OCI-LY1 (cell line): ENCODE data around the gene IFITM5.
"Not testable (repeated sequence)": the region's sequence is repeated elsewhere in the genome, so short reads cannot be mapped to it uniquely, and the experiment has no call there.

Experiments
- H2AFZ ChIP-seq: fragments of 200-600 bp; sonication (generic), shearing (Covaris generic); 2 replicates; pipeline ENCODE4 v1.6.0; 2014; ENCODE audit warnings: antibody characterized with exemption, mild to moderate bottlenecking, low read length
- H3F3A ChIP-seq: fragments of 200-600 bp; sonication (generic), shearing (Covaris generic); 2 replicates; pipeline ENCODE4 v1.6.0; 2014; ENCODE audit warnings: mild to moderate bottlenecking, antibody characterized with exemption, low read length, moderate library complexity; ENCODE audit not compliant: insufficient read depth
- H3K27ac ChIP-seq: fragments of 200-600 bp; sonication (generic); 2 replicates; pipeline ENCODE4 v1.5.1; 2014; ENCODE audit warnings: low read length, mixed run types, mild to moderate bottlenecking, low read depth; ENCODE audit not compliant: poor library complexity, severe bottlenecking
- H3K27me3 ChIP-seq: fragments of 200-600 bp; sonication (generic); 2 replicates; pipeline ENCODE4 v1.6.0; 2014; ENCODE audit warnings: antibody characterized with exemption, mild to moderate bottlenecking, low read length, moderate library complexity; ENCODE audit not compliant: insufficient read depth
- H3K36me3 ChIP-seq: fragments of 200-600 bp; sonication (generic); 2 replicates; pipeline ENCODE4 v1.6.1; 2014; ENCODE audit warnings: mild to moderate bottlenecking, antibody characterized with exemption, low read length, moderate library complexity, mixed read lengths; ENCODE audit not compliant: insufficient read depth
- H3K4me1 ChIP-seq: fragments of 200-600 bp; sonication (generic); 2 replicates; pipeline ENCODE4 v1.5.1; 2014; ENCODE audit warnings: mild to moderate bottlenecking, low read length, moderate library complexity; ENCODE audit not compliant: insufficient read depth, severe bottlenecking
- H3K4me2 ChIP-seq: fragments of 200-600 bp; sonication (generic), shearing (Covaris generic); 2 replicates; pipeline ENCODE4 v1.6.1; 2014; ENCODE audit warnings: low read length
- H3K4me3 ChIP-seq: fragments of 200-600 bp; sonication (generic); 2 replicates; pipeline ENCODE4 v1.5.1; 2014; ENCODE audit warnings: low read length, low read depth, mild to moderate bottlenecking, mixed read lengths; ENCODE audit not compliant: poor library complexity, severe bottlenecking
- H3K79me2 ChIP-seq: fragments of 200-600 bp; shearing (Covaris generic); 2 replicates; pipeline ENCODE4 v1.6.1; 2016; ENCODE audit warnings: mixed run types, low read length, mixed read lengths; ENCODE audit not compliant: insufficient read depth
- H3K9ac ChIP-seq: fragments of 200-600 bp; sonication (generic), shearing (Covaris generic); 2 replicates; pipeline ENCODE4 v1.6.1; 2014; ENCODE audit warnings: mild to moderate bottlenecking, low read length, mixed read lengths
- H3K9me2 ChIP-seq: fragments of 200-600 bp; sonication (generic), shearing (Covaris generic); 2 replicates; pipeline ENCODE4 v1.6.1; 2014; ENCODE audit warnings: low read depth, mild to moderate bottlenecking, low read length, mixed read lengths
- H3K9me3 ChIP-seq: fragments of 200-600 bp; shearing (Covaris generic); 2 replicates; pipeline ENCODE4 v1.6.1; 2014; ENCODE audit warnings: low read length, mixed read lengths
- H4K20me1 ChIP-seq: fragments of 200-600 bp; sonication (generic), shearing (Covaris generic); 2 replicates; pipeline ENCODE4 v1.6.0; 2016; ENCODE audit warnings: mild to moderate bottlenecking, low read length; ENCODE audit not compliant: insufficient read depth
- CTCF ChIP-seq: fragments of 200-600 bp; sonication (generic), shearing (Covaris generic); IDR thresholded peaks from 2 replicates; pipeline ENCODE4 v1.5.1; 2017; ENCODE audit warnings: mild to moderate bottlenecking, antibody characterized with exemption, low read length, moderate library complexity, mixed read lengths
- EZH2 ChIP-seq: fragments of 200-600 bp; sonication (generic), shearing (Covaris generic); IDR thresholded peaks from 2 replicates; pipeline ENCODE4 v1.8.0; 2017; ENCODE audit warnings: borderline replicate concordance, mixed run types, mild to moderate bottlenecking, antibody characterized with exemption, low read length, moderate library complexity, mixed read lengths

The IFITM5 gene

GRCh38 chr11:334264-334994, 35.1 kb upstream of the IFITM5 start:
- H2AFZ ChIP-seq = no peak overlapping the region
- peaks cover 3% of the 10 kb centered on the region; the same call in 1 of the 2 replicates for H3K27me3 ChIP-seq
- no peak overlapping the region for H3K27ac ChIP-seq
- TF ChIP-seq EZH2 (no peak), CTCF (no peak)
- no peaks in the 10 kb centered on the region for H3F3A ChIP-seq
- H3K4me1 ChIP-seq = peaks cover 36% of the 10 kb centered on the region
- no peaks in the 10 kb centered on the region for H3K9me2 ChIP-seq
- no peak overlapping the region for H3K4me2 ChIP-seq
- H3K9me3 ChIP-seq = peaks cover 8% of the 10 kb centered on the region; the same call in 1 of the 2 replicates
- no peaks in the 10 kb centered on the region for H4K20me1 ChIP-seq
- H3K79me2 ChIP-seq = no peaks in the 10 kb centered on the region
- peaks cover 5% of the 10 kb centered on the region; the same call in 1 of the 2 replicates for H3K36me3 ChIP-seq
- no peak overlapping the region for H3K9ac ChIP-seq
- no peak overlapping the region for H3K4me3 ChIP-seq

GRCh38 chr11:333616-334263, 34.4 kb upstream of the IFITM5 start:
- not testable (repeated sequence) for H3K79me2 ChIP-seq, H3K27ac ChIP-seq, H3K9ac ChIP-seq, H3K9me3 ChIP-seq, H2AFZ ChIP-seq, H3K27me3 ChIP-seq, H4K20me1 ChIP-seq, H3F3A ChIP-seq, H3K4me3 ChIP-seq, H3K36me3 ChIP-seq, H3K4me2 ChIP-seq, H3K9me2 ChIP-seq
- peaks cover 40% of the 10 kb centered on the region for H3K4me1 ChIP-seq

GRCh38 chr11:332651-333480, 33.5 kb upstream of the IFITM5 start:
- no peaks in the 10 kb centered on the region for H3F3A ChIP-seq
- H3K36me3 ChIP-seq = peaks cover 5% of the 10 kb centered on the region; the same call in 1 of the 2 replicates
- TF ChIP-seq CTCF = no peak
- TF ChIP-seq EZH2 = no peak
- no peak overlapping the region for H2AFZ ChIP-seq
- no peak overlapping the region for H3K9ac ChIP-seq
- peaks cover 3% of the 10 kb centered on the region; the same call in 1 of the 2 replicates for H3K27me3 ChIP-seq
- peaks cover 8% of the 10 kb centered on the region; the same call in 1 of the 2 replicates for H3K9me3 ChIP-seq
- H3K4me2 ChIP-seq = no peak overlapping the region
- no peaks in the 10 kb centered on the region for H4K20me1 ChIP-seq
- peaks cover 40% of the 10 kb centered on the region for H3K4me1 ChIP-seq
- no peaks in the 10 kb centered on the region for H3K79me2 ChIP-seq
- H3K27ac ChIP-seq = no peak overlapping the region
- no peak overlapping the region for H3K4me3 ChIP-seq
- H3K9me2 ChIP-seq = no peaks in the 10 kb centered on the region
